ENCODE data around the gene N4BP2L2. TPM values are rescaled to one million over a fixed set of nuclear protein-coding genes. Genes with fewer than 3 reads are reported as not detected.

N4BP2L2 gene
- total RNA-seq, 1 experiment from 2014 or later = 138 TPM

DNA sequence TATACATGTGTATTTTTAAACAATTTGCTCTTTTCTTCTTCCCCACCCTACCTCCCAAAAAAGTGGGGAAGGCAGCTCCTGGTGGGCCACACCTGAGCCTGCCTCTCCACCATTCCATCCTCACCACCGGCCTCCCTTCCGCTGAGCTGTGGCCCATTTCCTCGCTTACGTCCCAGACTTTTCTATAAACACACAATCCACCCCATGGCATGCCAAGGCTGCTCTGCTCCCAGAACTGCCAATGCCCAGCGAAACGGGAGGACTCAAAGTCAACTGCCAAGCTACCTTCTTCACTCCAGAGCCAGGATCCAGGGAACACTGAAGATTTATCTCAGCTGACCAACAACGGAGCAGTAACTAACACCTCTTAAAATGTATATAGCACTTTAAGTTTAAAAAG, 113.4 kb downstream of the N4BP2L2 start:
- no peak overlapping the region for H2AFZ ChIP-seq (ENCODE audit: low read length)
- no peak overlapping the region for H3K4me3 ChIP-seq (ENCODE audit: low read length)
- no peak overlapping the region for H3K4me2 ChIP-seq (ENCODE audit: low read depth, low read length, poor library complexity, severe bottlenecking)
- H3K79me2 ChIP-seq (ENCODE audit: low read length) = peaks cover 33% of the 10 kb centered on the region
- no peaks in the 10 kb centered on the region for H3K27me3 ChIP-seq (ENCODE audit: low read length)
- 0 out of 2 replicates have a peak, but pooled peaks cover 2% of the 10 kb centered on the region for H3K9me3 ChIP-seq (ENCODE audit: low read length)
- no peaks in the 10 kb centered on the region for H3K36me3 ChIP-seq (ENCODE audit: insufficient read depth, low read length)
- H3K9me2 ChIP-seq (replicated peaks; ENCODE audit: insufficient read depth, low read length) = no peaks in the 10 kb centered on the region
- H4K20me1 ChIP-seq (ENCODE audit: insufficient read depth, low read depth, low read length) = no peaks in the 10 kb centered on the region
- DNase-seq = no peak
- peaks cover 25% of the 10 kb centered on the region for H3K4me1 ChIP-seq (ENCODE audit: low read length)
- H3K9ac ChIP-seq (ENCODE audit: low read length) = no peak overlapping the region
- H3K27ac ChIP-seq (ENCODE audit: low read length) = no peak overlapping the region

DNA sequence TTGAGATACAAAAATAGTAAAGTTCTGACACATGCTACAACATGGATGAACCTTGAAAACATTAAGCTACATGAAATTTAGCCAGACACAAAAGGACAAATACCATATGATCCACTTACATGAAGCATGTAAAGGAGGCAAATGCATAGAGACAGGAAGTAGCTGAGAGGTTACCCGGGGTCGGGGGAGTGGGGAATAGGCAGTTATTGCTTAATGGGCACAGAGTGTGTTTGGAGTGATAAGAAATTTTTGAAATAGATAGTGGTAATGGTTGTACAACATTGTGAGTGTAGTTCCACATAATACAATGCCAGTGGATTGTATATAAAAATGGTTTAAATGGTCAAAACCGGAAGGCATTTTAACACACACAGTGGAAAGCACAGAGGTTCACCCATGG, 115.0 kb downstream of the N4BP2L2 start:
- peaks cover 6% of the 10 kb centered on the region; the same call in 1 of the 2 replicates for H3K9me3 ChIP-seq (ENCODE audit: low read length)
- H3K27ac ChIP-seq (ENCODE audit: low read length) = no peak overlapping the region
- no peaks in the 10 kb centered on the region for H3K9me2 ChIP-seq (replicated peaks; ENCODE audit: insufficient read depth, low read length)
- no peak overlapping the region for H3K4me3 ChIP-seq (ENCODE audit: low read length)
- no peak overlapping the region for H2AFZ ChIP-seq (ENCODE audit: low read length)
- no peaks in the 10 kb centered on the region for H4K20me1 ChIP-seq (ENCODE audit: insufficient read depth, low read depth, low read length)
- peaks cover 18% of the 10 kb centered on the region for H3K4me1 ChIP-seq (ENCODE audit: low read length)
- H3K4me2 ChIP-seq (ENCODE audit: low read depth, low read length, poor library complexity, severe bottlenecking) = no peak overlapping the region
- no peaks in the 10 kb centered on the region for H3K27me3 ChIP-seq (ENCODE audit: low read length)
- peaks cover 33% of the 10 kb centered on the region for H3K79me2 ChIP-seq (ENCODE audit: low read length)
- no peaks in the 10 kb centered on the region; the same call in 1 of the 2 replicates for H3K36me3 ChIP-seq (ENCODE audit: insufficient read depth, low read length)
- no peak overlapping the region for H3K9ac ChIP-seq (ENCODE audit: low read length)
- no peak for DNase-seq

DNA sequence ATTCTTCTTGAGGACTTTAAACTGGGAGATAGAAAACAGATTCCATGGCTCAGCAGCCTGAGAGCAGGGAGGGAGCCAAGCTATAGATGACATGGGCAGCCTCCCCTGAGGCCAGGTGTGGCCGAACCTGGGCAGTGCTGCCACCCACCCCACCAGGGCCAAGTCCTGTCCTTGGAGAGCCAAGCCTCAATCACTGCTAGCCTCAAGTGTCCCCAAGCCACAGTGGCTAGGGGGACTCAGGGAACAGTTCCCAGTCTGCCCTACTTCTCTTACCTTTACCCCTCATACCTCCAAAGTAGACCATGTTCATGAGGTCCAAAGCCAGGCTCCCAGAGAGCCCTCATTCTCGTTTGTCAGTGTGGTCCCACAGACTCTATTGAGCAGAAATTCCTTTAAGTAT, 118.7 kb downstream of the N4BP2L2 start:
- no peak overlapping the region for H3K27ac ChIP-seq (ENCODE audit: low read length)
- H4K20me1 ChIP-seq (ENCODE audit: insufficient read depth, low read depth, low read length) = no peaks in the 10 kb centered on the region
- no peaks in the 10 kb centered on the region for H3K4me1 ChIP-seq (ENCODE audit: low read length)
- H3K36me3 ChIP-seq (ENCODE audit: insufficient read depth, low read length) = no peaks in the 10 kb centered on the region; the same call in 1 of the 2 replicates
- H2AFZ ChIP-seq (ENCODE audit: low read length) = no peak overlapping the region
- peaks cover 14% of the 10 kb centered on the region for H3K79me2 ChIP-seq (ENCODE audit: low read length)
- H3K9me2 ChIP-seq (replicated peaks; ENCODE audit: insufficient read depth, low read length) = no peaks in the 10 kb centered on the region
- H3K27me3 ChIP-seq (ENCODE audit: low read length) = no peaks in the 10 kb centered on the region
- H3K4me2 ChIP-seq (ENCODE audit: low read depth, low read length, poor library complexity, severe bottlenecking) = no peak overlapping the region
- H3K4me3 ChIP-seq (ENCODE audit: low read length) = no peak overlapping the region
- peaks cover 6% of the 10 kb centered on the region; the same call in 1 of the 2 replicates for H3K9me3 ChIP-seq (ENCODE audit: low read length)
- no peak overlapping the region for H3K9ac ChIP-seq (ENCODE audit: low read length)
- DNase-seq = no peak

DNA sequence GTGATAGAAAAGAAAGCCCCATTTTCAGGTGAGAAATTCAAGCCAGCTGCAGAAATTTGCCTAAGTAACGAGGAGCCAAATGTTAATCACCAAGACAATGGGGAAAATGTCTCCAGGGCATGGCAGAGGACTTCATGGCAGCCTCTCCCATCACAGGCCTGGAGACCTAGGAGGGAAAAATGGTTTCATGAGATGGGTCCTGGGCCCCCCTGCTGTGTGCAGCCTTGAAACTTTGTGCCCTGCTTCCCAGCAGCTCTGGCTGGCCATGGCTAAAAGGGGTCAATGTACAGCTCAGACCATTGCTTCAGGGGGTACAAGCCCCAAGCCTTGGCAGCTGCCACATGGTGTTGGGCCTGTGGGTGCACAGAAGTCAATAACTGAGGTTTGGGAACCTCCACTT, 120.6 kb downstream of the N4BP2L2 start:
- Histone ChIP-seq H3K9me2 (replicated peaks; ENCODE audit: insufficient read depth, low read length) (no peaks in the 10 kb centered on the region), H3K27me3 (ENCODE audit: low read length) (no peaks in the 10 kb centered on the region), H3K4me1 (ENCODE audit: low read length) (no peaks in the 10 kb centered on the region), H3K36me3 (ENCODE audit: insufficient read depth, low read length) (no peaks in the 10 kb centered on the region; the same call in 1 of the 2 replicates), H3K4me3 (ENCODE audit: low read length) (no peak overlapping the region), H3K9ac (ENCODE audit: low read length) (no peak overlapping the region), H3K27ac (ENCODE audit: low read length) (no peak overlapping the region), H3K9me3 (ENCODE audit: low read length) (peaks cover 6% of the 10 kb centered on the region; the same call in 1 of the 2 replicates), H3K79me2 (ENCODE audit: low read length) (peaks cover 2% of the 10 kb centered on the region; the same call in 1 of the 2 replicates), H3K4me2 (ENCODE audit: low read depth, low read length, poor library complexity, severe bottlenecking) (no peak overlapping the region), H4K20me1 (ENCODE audit: insufficient read depth, low read depth, low read length) (no peaks in the 10 kb centered on the region), H2AFZ (ENCODE audit: low read length) (no peak overlapping the region)
- DNase-seq = no peak

DNA sequence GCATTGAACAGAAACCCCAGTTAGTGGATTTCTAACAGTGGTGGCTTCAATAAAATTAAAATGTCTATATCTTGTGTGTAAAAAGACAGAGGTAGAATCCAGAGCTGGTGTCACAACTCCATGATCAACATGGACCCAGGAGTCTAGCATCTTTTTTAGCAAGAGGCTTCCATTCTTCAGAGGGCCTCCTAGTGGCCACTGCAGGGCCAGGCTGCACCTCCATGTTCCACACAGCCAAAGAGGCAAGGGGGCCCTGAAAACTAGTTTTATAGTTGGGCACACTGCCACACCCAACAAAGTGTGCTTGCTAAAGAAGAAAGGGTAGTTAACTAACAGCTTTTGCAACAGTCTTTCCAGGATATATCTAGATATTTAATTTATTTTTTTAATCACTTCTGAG, 123.6 kb downstream of the N4BP2L2 start:
- peaks cover 3% of the 10 kb centered on the region; the same call in 1 of the 2 replicates for H3K9me3 ChIP-seq (ENCODE audit: low read length)
- peak; percentile 64 for DNase-seq

DNA sequence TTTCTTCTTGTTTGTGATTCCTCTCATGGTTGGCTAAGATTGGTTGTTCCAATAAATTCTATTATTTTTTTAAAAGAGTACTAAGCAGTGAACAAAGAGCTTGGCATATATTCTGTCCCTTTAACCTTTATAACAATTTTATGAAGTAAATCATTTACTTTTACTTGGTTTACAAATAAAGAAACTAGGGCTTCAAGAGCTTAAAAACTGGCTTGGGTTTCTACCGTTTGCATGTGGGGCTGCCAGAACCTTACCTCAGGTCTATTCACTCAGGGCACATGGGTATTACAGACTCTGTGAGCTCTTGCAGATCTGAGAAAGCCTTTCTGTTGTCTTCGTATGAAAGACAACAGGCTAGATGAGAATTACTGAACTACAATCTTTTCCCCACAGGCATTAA, 124.0 kb downstream of the N4BP2L2 start:
- Histone ChIP-seq H3K27me3 (ENCODE audit: low read length) (no peaks in the 10 kb centered on the region), H3K4me1 (ENCODE audit: low read length) (peaks cover 3% of the 10 kb centered on the region; the same call in 1 of the 2 replicates), H3K27ac (ENCODE audit: low read length) (no peak overlapping the region), H3K9me2 (replicated peaks; ENCODE audit: insufficient read depth, low read length) (no peaks in the 10 kb centered on the region), H3K4me2 (ENCODE audit: low read depth, low read length, poor library complexity, severe bottlenecking) (no peak overlapping the region), H4K20me1 (ENCODE audit: insufficient read depth, low read depth, low read length) (no peaks in the 10 kb centered on the region), H3K4me3 (ENCODE audit: low read length) (no peak overlapping the region), H3K9ac (ENCODE audit: low read length) (no peak overlapping the region), H3K9me3 (ENCODE audit: low read length) (peaks cover under 1% of the 10 kb centered on the region; the same call in 1 of the 2 replicates), H3K36me3 (ENCODE audit: insufficient read depth, low read length) (no peaks in the 10 kb centered on the region), H2AFZ (ENCODE audit: low read length) (no peak overlapping the region), H3K79me2 (ENCODE audit: low read length) (no peaks in the 10 kb centered on the region)
- DNase-seq = no peak

More for the DNA sequence above, 123.6 kb downstream of the N4BP2L2 start:
- Histone ChIP-seq H3K9me2 (replicated peaks; ENCODE audit: insufficient read depth, low read length) (no peaks in the 10 kb centered on the region), H3K27me3 (ENCODE audit: low read length) (no peaks in the 10 kb centered on the region), H3K27ac (ENCODE audit: low read length) (no peak overlapping the region), H3K4me3 (ENCODE audit: low read length) (no peak overlapping the region), H2AFZ (ENCODE audit: low read length) (no peak overlapping the region), H3K4me2 (ENCODE audit: low read depth, low read length, poor library complexity, severe bottlenecking) (no peak overlapping the region), H4K20me1 (ENCODE audit: insufficient read depth, low read depth, low read length) (no peaks in the 10 kb centered on the region), H3K36me3 (ENCODE audit: insufficient read depth, low read length) (no peaks in the 10 kb centered on the region; the same call in 1 of the 2 replicates), H3K9ac (ENCODE audit: low read length) (no peak overlapping the region), H3K79me2 (ENCODE audit: low read length) (no peaks in the 10 kb centered on the region), H3K4me1 (ENCODE audit: low read length) (peaks cover 3% of the 10 kb centered on the region; the same call in 1 of the 2 replicates)

DNA sequence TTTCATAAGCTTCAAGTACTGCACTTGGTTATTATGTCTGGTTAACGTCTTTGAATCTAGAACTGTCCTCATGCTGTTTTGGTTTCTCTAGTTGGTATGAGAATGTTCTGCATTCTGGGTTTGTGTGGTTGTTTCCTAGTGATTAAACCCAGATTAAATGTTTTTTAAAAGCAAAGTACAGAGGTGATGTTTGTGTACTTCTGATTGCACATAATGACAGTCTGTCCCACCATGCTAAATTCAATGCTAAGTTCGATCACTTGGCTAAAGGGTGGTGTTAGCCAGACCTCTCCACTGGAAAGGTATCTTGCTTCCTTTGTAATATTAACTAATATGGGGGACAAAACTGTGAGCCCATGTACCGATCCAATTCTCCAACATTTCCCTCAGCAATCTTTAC, 125.3 kb downstream of the N4BP2L2 start:
- no peak for DNase-seq
- H3K79me2 ChIP-seq (ENCODE audit: low read length) = no peaks in the 10 kb centered on the region
- H3K9me3 ChIP-seq (ENCODE audit: low read length) = no peaks in the 10 kb centered on the region
- H2AFZ ChIP-seq (ENCODE audit: low read length) = no peak overlapping the region
- no peak overlapping the region for H3K9ac ChIP-seq (ENCODE audit: low read length)
- no peak overlapping the region for H3K4me3 ChIP-seq (ENCODE audit: low read length)
- no peaks in the 10 kb centered on the region for H3K36me3 ChIP-seq (ENCODE audit: insufficient read depth, low read length)
- H3K9me2 ChIP-seq (replicated peaks; ENCODE audit: insufficient read depth, low read length) = no peaks in the 10 kb centered on the region
- peaks cover 3% of the 10 kb centered on the region; the same call in 1 of the 2 replicates for H3K4me1 ChIP-seq (ENCODE audit: low read length)
- H3K27ac ChIP-seq (ENCODE audit: low read length) = no peak overlapping the region
- H3K27me3 ChIP-seq (ENCODE audit: low read length) = no peaks in the 10 kb centered on the region
- no peaks in the 10 kb centered on the region for H4K20me1 ChIP-seq (ENCODE audit: insufficient read depth, low read depth, low read length)
- H3K4me2 ChIP-seq (ENCODE audit: low read depth, low read length, poor library complexity, severe bottlenecking) = no peak overlapping the region

DNA sequence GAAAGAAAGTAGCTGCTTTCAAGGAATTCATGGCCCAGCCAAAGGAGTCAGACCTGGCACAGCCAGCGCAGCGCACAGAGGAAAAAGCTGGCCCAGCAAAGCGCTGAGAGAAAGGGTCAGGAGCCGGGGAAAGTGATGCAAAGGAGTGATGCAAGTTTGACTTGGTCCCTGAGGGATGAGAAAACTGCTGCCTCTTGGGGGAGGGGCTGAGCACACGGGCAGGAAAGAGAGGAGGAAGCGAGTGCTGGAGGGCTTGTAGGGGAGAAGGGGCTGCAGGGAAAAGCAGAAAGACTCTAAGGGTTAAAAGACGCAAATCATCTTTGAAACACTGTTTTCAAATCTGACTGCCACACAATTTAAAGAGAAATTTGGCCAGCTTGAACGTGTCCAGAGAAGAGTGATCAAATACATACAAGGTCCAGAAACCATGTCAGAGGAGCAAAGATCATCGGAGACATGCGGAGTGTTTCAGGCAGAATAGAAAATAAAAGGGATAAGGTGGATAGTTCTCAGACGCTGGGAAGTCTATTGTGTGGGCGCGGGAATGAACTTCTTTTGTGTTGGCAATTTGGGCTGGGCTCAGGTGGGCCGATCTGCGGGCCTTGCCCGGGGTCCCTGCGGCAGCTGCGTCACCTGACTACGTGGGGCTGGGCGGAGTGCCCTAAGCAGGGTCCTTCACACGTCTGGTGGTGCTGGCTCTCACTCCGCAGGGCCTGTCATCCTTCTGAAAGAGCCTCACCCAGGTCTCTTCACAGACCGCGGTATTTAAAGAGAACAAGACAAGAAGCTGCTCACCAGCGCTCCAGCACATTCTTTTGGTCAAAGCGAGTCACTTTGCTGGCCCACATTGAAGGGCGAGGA, 128.8 kb downstream of the N4BP2L2 start:
- Histone ChIP-seq H4K20me1 (ENCODE audit: insufficient read depth, low read depth, low read length) (no peaks in the 10 kb centered on the region), H3K79me2 (ENCODE audit: low read length) (no peaks in the 10 kb centered on the region), H3K4me1 (ENCODE audit: low read length) (peaks cover 3% of the 10 kb centered on the region; the same call in 1 of the 2 replicates), H3K36me3 (ENCODE audit: insufficient read depth, low read length) (no peaks in the 10 kb centered on the region), H2AFZ (ENCODE audit: low read length) (no peak overlapping the region), H3K27ac (ENCODE audit: low read length) (no peak overlapping the region), H3K4me2 (ENCODE audit: low read depth, low read length, poor library complexity, severe bottlenecking) (no peak overlapping the region), H3K9me3 (ENCODE audit: low read length) (no peaks in the 10 kb centered on the region), H3K9me2 (replicated peaks; ENCODE audit: insufficient read depth, low read length) (no peaks in the 10 kb centered on the region), H3K9ac (ENCODE audit: low read length) (no peak overlapping the region), H3K4me3 (ENCODE audit: low read length) (no peak overlapping the region), H3K27me3 (ENCODE audit: low read length) (no peaks in the 10 kb centered on the region)
- DNase-seq = no peak

Measured in Karpas-422 (cell line).